ENCODE measurements around the gene ARRDC5.
"Not testable (repeated sequence)": the region's sequence is repeated elsewhere in the genome, so short reads cannot be mapped to it uniquely, and the experiment has no call there.

The ARRDC5 gene

GRCh38 chr19:4861147-4861546 lies 41.5 kb downstream of the ARRDC5 start:
- H3K27me3 ChIP-seq (ENCODE audit: control insufficient read depth, insufficient read depth, low read length): no peaks in the 10 kb centered on the region
- no peaks in the 10 kb centered on the region for H3K9me3 ChIP-seq (ENCODE audit: control insufficient read depth, low read depth, low read length)
- H3K27ac ChIP-seq (ENCODE audit: low read length): no peak overlapping the region
- peaks cover 19% of the 10 kb centered on the region for H3K36me3 ChIP-seq (ENCODE audit: control insufficient read depth, low read depth, low read length)
- H3K9ac ChIP-seq (ENCODE audit: low read length): no peak overlapping the region
- H3K4me1 ChIP-seq (ENCODE audit: control insufficient read depth, low read depth, low read length): no peaks in the 10 kb centered on the region
- H3K4me3 ChIP-seq (ENCODE audit: low read length): no peak overlapping the region

GRCh38 chr19:4859697-4860096 lies 43.0 kb downstream of the ARRDC5 start:
- Histone ChIP-seq H3K4me3 (ENCODE audit: low read length) (no peak overlapping the region), H3K9ac (ENCODE audit: low read length) (no peak overlapping the region), H3K4me1 (ENCODE audit: control insufficient read depth, low read depth, low read length) (no peaks in the 10 kb centered on the region), H3K9me3 (ENCODE audit: control insufficient read depth, low read depth, low read length) (no peaks in the 10 kb centered on the region), H3K36me3 (ENCODE audit: control insufficient read depth, low read depth, low read length) (peaks cover 19% of the 10 kb centered on the region), H3K27ac (ENCODE audit: low read length) (no peak overlapping the region), H3K27me3 (ENCODE audit: control insufficient read depth, insufficient read depth, low read length) (no peaks in the 10 kb centered on the region)

- H3K4me3 ChIP-seq (ENCODE audit: low read length); H3K27ac ChIP-seq (ENCODE audit: low read length); H3K4me1 ChIP-seq (ENCODE audit: control insufficient read depth, low read depth, low read length); H3K9ac ChIP-seq (ENCODE audit: low read length); H3K27me3 ChIP-seq (ENCODE audit: control insufficient read depth, insufficient read depth, low read length); H3K9me3 ChIP-seq (ENCODE audit: control insufficient read depth, low read depth, low read length): not testable (repeated sequence)
- peaks cover 23% of the 10 kb centered on the region for H3K36me3 ChIP-seq (ENCODE audit: control insufficient read depth, low read depth, low read length)
Measured at GRCh38 chr19:4856468-4856867, 46.2 kb downstream of the ARRDC5 start.

GRCh38 chr19:4853506-4853905 lies 49.2 kb downstream of the ARRDC5 start:
- not testable (repeated sequence) for H3K27ac ChIP-seq (ENCODE audit: low read length); H3K27me3 ChIP-seq (ENCODE audit: control insufficient read depth, insufficient read depth, low read length); H3K4me3 ChIP-seq (ENCODE audit: low read length); H3K9ac ChIP-seq (ENCODE audit: low read length); H3K9me3 ChIP-seq (ENCODE audit: control insufficient read depth, low read depth, low read length); H3K4me1 ChIP-seq (ENCODE audit: control insufficient read depth, low read depth, low read length); H3K36me3 ChIP-seq (ENCODE audit: control insufficient read depth, low read depth, low read length)

- Histone ChIP-seq H3K4me1 (ENCODE audit: control insufficient read depth, low read depth, low read length) (no peaks in the 10 kb centered on the region), H3K9me3 (ENCODE audit: control insufficient read depth, low read depth, low read length) (no peaks in the 10 kb centered on the region), H3K27me3 (ENCODE audit: control insufficient read depth, insufficient read depth, low read length) (no peaks in the 10 kb centered on the region), H3K36me3 (ENCODE audit: control insufficient read depth, low read depth, low read length) (peaks cover 13% of the 10 kb centered on the region), H3K4me3 (ENCODE audit: low read length) (no peak overlapping the region), H3K9ac (ENCODE audit: low read length) (no peak overlapping the region), H3K27ac (ENCODE audit: low read length) (no peak overlapping the region)
Measured at GRCh38 chr19:4852484-4852883, 50.2 kb downstream of the ARRDC5 start.

- Histone ChIP-seq H3K27ac (ENCODE audit: low read length) (no peak overlapping the region), H3K4me3 (ENCODE audit: low read length) (no peak overlapping the region), H3K27me3 (ENCODE audit: control insufficient read depth, insufficient read depth, low read length) (no peaks in the 10 kb centered on the region), H3K9ac (ENCODE audit: low read length) (no peak overlapping the region), H3K36me3 (ENCODE audit: control insufficient read depth, low read depth, low read length) (peaks cover 15% of the 10 kb centered on the region), H3K9me3 (ENCODE audit: control insufficient read depth, low read depth, low read length) (no peaks in the 10 kb centered on the region), H3K4me1 (ENCODE audit: control insufficient read depth, low read depth, low read length) (no peaks in the 10 kb centered on the region)
Measured at GRCh38 chr19:4851551-4852290, 51.0 kb downstream of the ARRDC5 start.

- H3K27me3 ChIP-seq (ENCODE audit: control insufficient read depth, insufficient read depth, low read length): no peaks in the 10 kb centered on the region
- H3K27ac ChIP-seq (ENCODE audit: low read length): no peak overlapping the region
- no peak overlapping the region for H3K9ac ChIP-seq (ENCODE audit: low read length)
- no peak overlapping the region for H3K4me3 ChIP-seq (ENCODE audit: low read length)
- peaks cover 23% of the 10 kb centered on the region for H3K36me3 ChIP-seq (ENCODE audit: control insufficient read depth, low read depth, low read length)
- no peaks in the 10 kb centered on the region for H3K9me3 ChIP-seq (ENCODE audit: control insufficient read depth, low read depth, low read length)
- H3K4me1 ChIP-seq (ENCODE audit: control insufficient read depth, low read depth, low read length): no peaks in the 10 kb centered on the region
Measured at GRCh38 chr19:4849019-4849418, 53.7 kb downstream of the ARRDC5 start.

GRCh38 chr19:4847190-4847973 lies 55.3 kb downstream of the ARRDC5 start:
- no peak overlapping the region for H3K9ac ChIP-seq (ENCODE audit: low read length)
- no peaks in the 10 kb centered on the region for H3K4me1 ChIP-seq (ENCODE audit: control insufficient read depth, low read depth, low read length)
- H3K27ac ChIP-seq (ENCODE audit: low read length): no peak overlapping the region
- H3K4me3 ChIP-seq (ENCODE audit: low read length): no peak overlapping the region
- H3K27me3 ChIP-seq (ENCODE audit: control insufficient read depth, insufficient read depth, low read length): no peaks in the 10 kb centered on the region
- H3K9me3 ChIP-seq (ENCODE audit: control insufficient read depth, low read depth, low read length): no peaks in the 10 kb centered on the region
- peaks cover 24% of the 10 kb centered on the region for H3K36me3 ChIP-seq (ENCODE audit: control insufficient read depth, low read depth, low read length)

- not testable (repeated sequence) for H3K9ac ChIP-seq (ENCODE audit: low read length); H3K27me3 ChIP-seq (ENCODE audit: control insufficient read depth, insufficient read depth, low read length); H3K9me3 ChIP-seq (ENCODE audit: control insufficient read depth, low read depth, low read length); H3K4me3 ChIP-seq (ENCODE audit: low read length); H3K27ac ChIP-seq (ENCODE audit: low read length); H3K4me1 ChIP-seq (ENCODE audit: control insufficient read depth, low read depth, low read length)
- peaks cover 28% of the 10 kb centered on the region for H3K36me3 ChIP-seq (ENCODE audit: control insufficient read depth, low read depth, low read length)
Measured at GRCh38 chr19:4845975-4846374, 56.7 kb downstream of the ARRDC5 start.

- no peak overlapping the region for H3K9ac ChIP-seq (ENCODE audit: low read length)
- H3K4me1 ChIP-seq (ENCODE audit: control insufficient read depth, low read depth, low read length): no peaks in the 10 kb centered on the region
- no peak overlapping the region for H3K27ac ChIP-seq (ENCODE audit: low read length)
- H3K27me3 ChIP-seq (ENCODE audit: control insufficient read depth, insufficient read depth, low read length): no peaks in the 10 kb centered on the region
- H3K36me3 ChIP-seq (ENCODE audit: control insufficient read depth, low read depth, low read length): peaks cover 28% of the 10 kb centered on the region
- no peak overlapping the region for H3K4me3 ChIP-seq (ENCODE audit: low read length)
- H3K9me3 ChIP-seq (ENCODE audit: control insufficient read depth, low read depth, low read length): no peaks in the 10 kb centered on the region
Measured at GRCh38 chr19:4844348-4845179, 58.1 kb downstream of the ARRDC5 start.

- Histone ChIP-seq H3K4me3 (ENCODE audit: low read length) (no peak overlapping the region), H3K27ac (ENCODE audit: low read length) (no peak overlapping the region), H3K9me3 (ENCODE audit: control insufficient read depth, low read depth, low read length) (no peaks in the 10 kb centered on the region), H3K36me3 (ENCODE audit: control insufficient read depth, low read depth, low read length) (peaks cover 34% of the 10 kb centered on the region), H3K4me1 (ENCODE audit: control insufficient read depth, low read depth, low read length) (no peaks in the 10 kb centered on the region), H3K9ac (ENCODE audit: low read length) (no peak overlapping the region), H3K27me3 (ENCODE audit: control insufficient read depth, insufficient read depth, low read length) (no peaks in the 10 kb centered on the region)
Measured at GRCh38 chr19:4843647-4843965, 59.1 kb downstream of the ARRDC5 start.

Measured in iPS-18a (cell line).